Hepatocyte (in vitro differentiated cells): ENCODE measurements around the gene SBNO2. TPM values are rescaled to one million over a fixed set of nuclear protein-coding genes. Genes with fewer than 3 reads are reported as not detected.

Experiments
- DNase-seq: peaks from one replicate; pipeline ENCODE4 v3.0.0-alpha.2; 2016; ENCODE audit warnings: low spot score
- H2AFZ ChIP-seq: fragments of 200-600 bp; sonication (generic); 2 replicates; pipeline ENCODE4 v1.6.0; 2016; ENCODE audit warnings: antibody characterized with exemption, mild to moderate bottlenecking
- H3K27ac ChIP-seq: fragments of 200-600 bp; sonication (generic); 2 replicates; pipeline ENCODE4 v1.5.1; 2016; ENCODE audit warnings: mild to moderate bottlenecking
- H3K27me3 ChIP-seq: fragments of 200-600 bp; sonication (generic); 2 replicates; pipeline ENCODE4 v1.6.1; 2016
- H3K36me3 ChIP-seq: fragments of 200-600 bp; sonication (generic); replicated peaks from 2 replicates; pipeline ENCODE4 v1.5.1; 2016; ENCODE audit warnings: low read depth; ENCODE audit not compliant: insufficient read depth
- H3K4me1 ChIP-seq: fragments of 200-600 bp; sonication (generic); 2 replicates; pipeline ENCODE4 v1.5.1; 2016; ENCODE audit warnings: mild to moderate bottlenecking, moderate library complexity; ENCODE audit not compliant: insufficient read depth
- H3K4me2 ChIP-seq: fragments of 200-600 bp; sonication (generic); 2 replicates; pipeline ENCODE4 v1.6.0; 2016
- H3K4me3 ChIP-seq: fragments of 200-600 bp; sonication (generic); 2 replicates; pipeline ENCODE4 v1.5.1; 2016; ENCODE audit warnings: mild to moderate bottlenecking
- H3K79me2 ChIP-seq: fragments of 200-600 bp; sonication (generic); 2 replicates; pipeline ENCODE4 v1.6.0; 2017; ENCODE audit warnings: mild to moderate bottlenecking
- H3K9me2 ChIP-seq: fragments of 200-600 bp; sonication (generic); replicated peaks from 2 replicates; pipeline ENCODE4 v1.6.0; 2017; ENCODE audit warnings: mild to moderate bottlenecking; ENCODE audit not compliant: insufficient read depth
- H3K9me3 ChIP-seq: fragments of 200-600 bp; sonication (generic); 2 replicates; pipeline ENCODE4 v1.5.1; 2016; ENCODE audit warnings: low read depth, mild to moderate bottlenecking
- H4K20me1 ChIP-seq: fragments of 200-600 bp; sonication (generic); 2 replicates; pipeline ENCODE4 v1.6.0; 2016; ENCODE audit warnings: mild to moderate bottlenecking; ENCODE audit not compliant: insufficient read depth, poor library complexity, severe bottlenecking
- CTCF ChIP-seq: fragments of 200-600 bp; sonication (generic); IDR thresholded peaks from 2 replicates; pipeline ENCODE4 v1.5.1; 2016; ENCODE audit warnings: antibody characterized with exemption, mild to moderate bottlenecking; ENCODE audit not compliant: poor library complexity
- EZH2 ChIP-seq: fragments of 200-600 bp; sonication (generic); IDR thresholded peaks from 2 replicates; pipeline ENCODE4 v1.6.1; 2016; ENCODE audit warnings: antibody characterized with exemption, mild to moderate bottlenecking, borderline replicate concordance
- EZH2phosphoT487 ChIP-seq: fragments of 200-600 bp; sonication (generic); IDR thresholded peaks from one replicate; pipeline ENCODE4 v1.6.1; 2018; ENCODE audit warnings: antibody characterized with exemption, mild to moderate bottlenecking, low read depth, moderate library complexity; ENCODE audit not compliant: unreplicated experiment, severe bottlenecking
- WGBS: methylation state at CpG from one replicate; pipeline ENCODE4 v1.1.6; 2016; ENCODE audit warnings: low lambda C conversion rate; ENCODE audit errors: missing lambda C conversion rate; 5-methylcytosine and 5-hydroxymethylcytosine counted together
- polyA plus RNA-seq: library from polyadenylated mRNA; unstranded; fragments of >200 nt; fragmentation: Nextera tagmentation; extraction: Ambion mirVana; gene quantifications from 2 replicates; pipeline ENCODE4 v1.2.1, GENCODE V29; 2016
- total RNA-seq: library from RNA; depleted of rRNA; stranded (reverse); fragments of >200 nt; gene quantifications from 2 replicates; pipeline ENCODE4 v1.2.3, GENCODE V29; 2014

The SBNO2 gene
- total and polyA plus RNA-seq, 2 experiments from 2014 or later, result 12.7 to 15.6 TPM

GRCh38 chr19:1132552-1133383, 41.3 kb downstream of the SBNO2 start:
- H3K36me3 ChIP-seq, result no peaks in the 10 kb centered on the region
- H4K20me1 ChIP-seq, result peaks cover 12% of the 10 kb centered on the region
- H3K4me3 ChIP-seq, result no peak overlapping the region
- H3K27me3 ChIP-seq, result no peaks in the 10 kb centered on the region
- no peak overlapping the region for H2AFZ ChIP-seq
- TF ChIP-seq EZH2 (no peak), CTCF (no peak), EZH2phosphoT487 (no peak)
- DNase-seq, result no peak
- no peaks in the 10 kb centered on the region for H3K9me2 ChIP-seq
- H3K79me2 ChIP-seq, result peaks cover 36% of the 10 kb centered on the region
- H3K4me1 ChIP-seq, result peaks cover 22% of the 10 kb centered on the region
- H3K4me2 ChIP-seq, result peak overlapping the region; percentile 91
- no peaks in the 10 kb centered on the region for H3K9me3 ChIP-seq
- WGBS, result 87% methylated on average over 40 of the region's 48 CpGs
- peak overlapping the region; percentile 95 for H3K27ac ChIP-seq

GRCh38 chr19:1131718-1132551, 42.1 kb downstream of the SBNO2 start:
- Histone ChIP-seq H3K4me2 (peak overlapping the region; percentile 91), H3K9me3 (no peaks in the 10 kb centered on the region), H3K4me3 (peak overlapping the region; percentile 58), H3K27me3 (no peaks in the 10 kb centered on the region), H3K79me2 (peaks cover 36% of the 10 kb centered on the region), H3K4me1 (peaks cover 22% of the 10 kb centered on the region), H3K9me2 (no peaks in the 10 kb centered on the region), H3K36me3 (no peaks in the 10 kb centered on the region), H4K20me1 (peaks cover 12% of the 10 kb centered on the region), H3K27ac (peak overlapping the region; percentile 95), H2AFZ (no peak overlapping the region)
- WGBS, result 12% methylated on average over 42 of the region's 64 CpGs
- peak; percentile 93 for DNase-seq
- TF ChIP-seq CTCF (peak; percentile 8), EZH2 (no peak)

GRCh38 chr19:1130771-1131717, 43.0 kb downstream of the SBNO2 start:
- Histone ChIP-seq H2AFZ (no peak overlapping the region), H3K4me1 (peaks cover 22% of the 10 kb centered on the region), H3K36me3 (no peaks in the 10 kb centered on the region), H3K27me3 (no peaks in the 10 kb centered on the region), H3K79me2 (peaks cover 36% of the 10 kb centered on the region), H4K20me1 (peaks cover 12% of the 10 kb centered on the region), H3K4me3 (peak overlapping the region; percentile 58), H3K27ac (peak overlapping the region; percentile 95), H3K4me2 (peak overlapping the region; percentile 91), H3K9me3 (no peaks in the 10 kb centered on the region), H3K9me2 (no peaks in the 10 kb centered on the region)
- WGBS, result 75% methylated on average over 19 of the region's 22 CpGs
- DNase-seq, result no peak
- TF ChIP-seq EZH2 (no peak), CTCF (no peak)
